Measurements from ENCODE around the gene TSSK6. TPM values are rescaled to one million over a fixed set of nuclear protein-coding genes. Genes with fewer than 3 reads are reported as not detected.
"Not testable (repeated sequence)": the region's sequence is repeated elsewhere in the genome, so short reads cannot be mapped to it uniquely, and the experiment has no call there.

TSSK6 gene
- total and polyA plus RNA-seq, 4 donors = 0.21 to 2.3 (median 1.1) TPM

- Histone ChIP-seq H3K36me3 (ENCODE audit: control insufficient read depth in 4 of 4, insufficient read depth in 3 of 4, low read depth in 1 of 4, low read length in 3 of 4) (peaks cover 0 to 12% (median 0%) of the 10 kb centered on the region in 4 donors), H3K4me3 (ENCODE audit: low read depth in 1 of 3, low read length in 3 of 3) (no peak overlapping the region), H3K9ac (ENCODE audit: low read depth in 1 of 2, low read length in 2 of 2) (no peak overlapping the region), H3K27me3 (ENCODE audit: control insufficient read depth in 4 of 4, insufficient read depth in 4 of 4, low read length in 3 of 4) (no peaks in the 10 kb centered on the region), H3K4me1 (ENCODE audit: control insufficient read depth in 4 of 4, insufficient read depth in 4 of 4, low read length in 3 of 4) (peaks cover 4 to 14% (median 11%) of the 10 kb centered on the region in 4 donors), H3K9me3 (ENCODE audit: control insufficient read depth in 4 of 4, low read length in 3 of 4) (no peaks in the 10 kb centered on the region), H3K27ac (ENCODE audit: low read depth in 1 of 2, low read length in 2 of 2) (no peak overlapping the region)
- TF ChIP-seq CTCF (IDR thresholded peaks at IDR 0.05; ENCODE audit: low read depth, low read length, missing input control) = peak; percentile 28
- no peak for TF ChIP-seq MAX (IDR thresholded peaks at IDR 0.05)
- TF ChIP-seq YY1 (IDR thresholded peaks at IDR 0.05) = no peak
- peak; percentile 57 to 69 for TF ChIP-seq RAD21 (IDR thresholded peaks at IDR 0.05)
- TF ChIP-seq GABPA (IDR thresholded peaks at IDR 0.05 in 1 of 2, conservative IDR thresholded peaks at IDR 0.05 in 1 of 2) = no peak
- TF ChIP-seq FOXA2 (IDR thresholded peaks at IDR 0.05) = no peak
- 82% methylated on average over 19 of the region's 19 CpGs for WGBS
- DNase-seq (ENCODE audit: low spot score) = no peak
Observed at GRCh38 chr19:19475849-19476828, 39.2 kb downstream of the TSSK6 start.

- H3K27me3 ChIP-seq (ENCODE audit: control insufficient read depth in 4 of 4, insufficient read depth in 4 of 4, low read length in 3 of 4) = no peaks in the 10 kb centered on the region
- H3K9me3 ChIP-seq (ENCODE audit: control insufficient read depth in 4 of 4, low read length in 3 of 4) = no peaks in the 10 kb centered on the region
- H3K4me3 ChIP-seq (ENCODE audit: low read depth in 1 of 3, low read length in 3 of 3) = no peak overlapping the region
- DNase-seq (ENCODE audit: low spot score) = no peak
- peaks cover 0 to 12% (median 0%) of the 10 kb centered on the region in 4 donors for H3K36me3 ChIP-seq (ENCODE audit: control insufficient read depth in 4 of 4, insufficient read depth in 3 of 4, low read depth in 1 of 4, low read length in 3 of 4)
- 89% methylated on average over 21 of the region's 21 CpGs for WGBS
- TF ChIP-seq HNF4G (IDR thresholded peaks at IDR 0.05) (no peak), FOXA2 (IDR thresholded peaks at IDR 0.05) (no peak), RAD21 (IDR thresholded peaks at IDR 0.05) (no peak), YY1 (IDR thresholded peaks at IDR 0.05) (no peak), TAF1 (conservative IDR thresholded peaks at IDR 0.05) (no peak), GABPA (IDR thresholded peaks at IDR 0.05 in 1 of 2, conservative IDR thresholded peaks at IDR 0.05 in 1 of 2) (no peak), CTCF (IDR thresholded peaks at IDR 0.05; ENCODE audit: low read depth, low read length, missing input control) (no peak), EGR1 (IDR thresholded peaks at IDR 0.05; ENCODE audit: low read depth in 2 of 2) (no peak), SP1 (IDR thresholded peaks at IDR 0.05) (no peak), ZBTB33 (IDR thresholded peaks at IDR 0.05) (no peak), JUND (IDR thresholded peaks at IDR 0.05) (no peak)
- peaks cover 4 to 14% (median 11%) of the 10 kb centered on the region in 4 donors for H3K4me1 ChIP-seq (ENCODE audit: control insufficient read depth in 4 of 4, insufficient read depth in 4 of 4, low read length in 3 of 4)
- no peak overlapping the region for H3K9ac ChIP-seq (ENCODE audit: low read depth in 1 of 2, low read length in 2 of 2)
- no peak overlapping the region for H3K27ac ChIP-seq (ENCODE audit: low read depth in 1 of 2, low read length in 2 of 2)
Observed at GRCh38 chr19:19475015-19475765, 40.2 kb downstream of the TSSK6 start.

GRCh38 chr19:19472106-19472505 lies 43.2 kb downstream of the TSSK6 start:
- H3K27ac ChIP-seq (ENCODE audit: low read depth in 1 of 2, low read length in 2 of 2); H3K9ac ChIP-seq (ENCODE audit: low read depth in 1 of 2, low read length in 2 of 2); DNase-seq (ENCODE audit: low spot score); H3K27me3 ChIP-seq (ENCODE audit: control insufficient read depth in 4 of 4, insufficient read depth in 4 of 4, low read length in 3 of 4); H3K4me3 ChIP-seq (ENCODE audit: low read depth in 1 of 3, low read length in 3 of 3); H3K4me1 ChIP-seq (ENCODE audit: control insufficient read depth in 4 of 4, insufficient read depth in 4 of 4, low read length in 3 of 4): not testable (repeated sequence)
- Histone ChIP-seq H3K9me3 (ENCODE audit: control insufficient read depth in 4 of 4, low read length in 3 of 4) (peaks cover 5 to 14% (median 8%) of the 10 kb centered on the region in 4 donors), H3K36me3 (ENCODE audit: control insufficient read depth in 4 of 4, insufficient read depth in 3 of 4, low read depth in 1 of 4, low read length in 3 of 4) (peaks cover 0 to 25% (median 7%) of the 10 kb centered on the region in 4 donors)
- 68% methylated on average over 5 of the region's 5 CpGs for WGBS

All from liver (tissue), 9 donors.